GM12892 (cell line): Measurements from ENCODE around the gene RAB11A.

Experiments used
- DNase-seq: peaks from one replicate; pipeline ENCODE4 v3.0.0; 2011; ENCODE audit not compliant: insufficient read length
- FAIRE-seq: peaks from 2 replicates; lab custom pipeline; 2011; peaks lifted over from hg19 to GRCh38; lab: Jason Lieb, UNC
- POLR2A ChIP-seq: IDR thresholded peaks from 2 replicates; pipeline ENCODE4 v1.6.1; 2011; ENCODE audit warnings: low read depth, low read length, control low read depth
- POLR2AphosphoS5 ChIP-seq: IDR thresholded peaks from 2 replicates; pipeline ENCODE4 v1.6.1; 2011; ENCODE audit warnings: low read depth, low read length, control low read depth
- TAF1 ChIP-seq: IDR thresholded peaks from 2 replicates; pipeline ENCODE4 v1.6.1; 2011; ENCODE audit warnings: low read depth, mild to moderate bottlenecking, control low read depth, low read length, borderline replicate concordance

The RAB11A gene

GRCh38 chr15:65937054-65937453, 67.8 kb downstream of the RAB11A start:
- no peak for TF ChIP-seq TAF1
- TF ChIP-seq POLR2AphosphoS5: no peak
- TF ChIP-seq POLR2A: no peak
- FAIRE-seq: no peak

GRCh38 chr15:65937476-65937875, 68.2 kb downstream of the RAB11A start:
- TF ChIP-seq TAF1 (no peak), POLR2AphosphoS5 (no peak), POLR2A (no peak)
- FAIRE-seq: no peak
- no peak for DNase-seq

More at GRCh38 chr15:65937054-65937453, 67.8 kb downstream of the RAB11A start:
- no peak for DNase-seq

- DNase-seq: no peak
- no peak for FAIRE-seq
- TF ChIP-seq POLR2AphosphoS5 (no peak), POLR2A (no peak), TAF1 (no peak)
Observed at GRCh38 chr15:65938604-65939003, 69.3 kb downstream of the RAB11A start.

- DNase-seq (no peak), FAIRE-seq (no peak)
- no peak for TF ChIP-seq POLR2AphosphoS5
- TF ChIP-seq POLR2A: no peak
- no peak for TF ChIP-seq TAF1
Observed at GRCh38 chr15:65939901-65940617, 70.8 kb downstream of the RAB11A start.

- FAIRE-seq (no peak), DNase-seq (no peak)
Observed at GRCh38 chr15:65940618-65940909, 71.3 kb downstream of the RAB11A start.

More at GRCh38 chr15:65940618-65940909, 71.3 kb downstream of the RAB11A start:
- TF ChIP-seq POLR2AphosphoS5: no peak
- no peak for TF ChIP-seq POLR2A
- TF ChIP-seq TAF1: no peak
